KMS-11 (cell line): Measurements from ENCODE around the gene PVALEF.

Source experiments
- H2AFZ ChIP-seq: fragments of 200-600 bp; sonication (generic); 2 replicates; pipeline ENCODE4 v1.6.1; 2016; ENCODE audit warnings: antibody characterized with exemption, mixed run types, low read depth
- H3K27ac ChIP-seq: fragments of 200-600 bp; sonication (generic); 2 replicates; pipeline ENCODE4 v1.6.1; 2016; ENCODE audit warnings: mild to moderate bottlenecking, mixed run types
- H3K27me3 ChIP-seq: fragments of 200-600 bp; sonication (generic); 2 replicates; pipeline ENCODE4 v1.6.1; 2017; ENCODE audit warnings: mild to moderate bottlenecking, low read depth, mixed run types, moderate library complexity; ENCODE audit not compliant: insufficient read depth
- H3K36me3 ChIP-seq: fragments of 200-600 bp; sonication (generic); 2 replicates; pipeline ENCODE4 v1.6.1; 2017; ENCODE audit warnings: mild to moderate bottlenecking, mixed run types; ENCODE audit not compliant: insufficient read depth
- H3K4me1 ChIP-seq: fragments of 200-600 bp; sonication (generic); 2 replicates; pipeline ENCODE4 v1.6.1; 2016; ENCODE audit warnings: mild to moderate bottlenecking, low read depth, mixed run types; ENCODE audit not compliant: poor library complexity, severe bottlenecking
- H3K4me2 ChIP-seq: fragments of 200-600 bp; sonication (generic); 2 replicates; pipeline ENCODE4 v1.7.0; 2016; ENCODE audit warnings: mild to moderate bottlenecking, mixed run types
- H3K4me3 ChIP-seq: fragments of 200-600 bp; sonication (generic); IDR thresholded peaks from 2 replicates; pipeline ENCODE4 v1.6.1; 2017; ENCODE audit warnings: low read depth, low read length, mixed read lengths; ENCODE audit not compliant: insufficient read depth
- H3K79me2 ChIP-seq: fragments of 200-600 bp; sonication (generic); 2 replicates; pipeline ENCODE4 v1.6.1; 2016; ENCODE audit warnings: low read depth, mixed run types; ENCODE audit not compliant: insufficient read depth
- H3K9ac ChIP-seq: fragments of 200-600 bp; sonication (generic); 2 replicates; pipeline ENCODE4 v1.6.1; 2016; ENCODE audit warnings: mild to moderate bottlenecking, mixed run types
- H4K20me1 ChIP-seq: fragments of 200-600 bp; sonication (generic); 2 replicates; pipeline ENCODE4 v1.6.1; 2016; ENCODE audit warnings: mild to moderate bottlenecking, mixed run types; ENCODE audit not compliant: insufficient read depth
- TF ChIP-seq, protein P1 (sequence below): fragments of 200-600 bp; sonication (generic); conservative IDR thresholded peaks from 2 replicates; pipeline ENCODE4 v1.6.1; 2017; ENCODE audit warnings: low read depth, mild to moderate bottlenecking, antibody characterized with exemption, low read length, moderate library complexity, mixed read lengths

Gene PVALEF

DNA sequence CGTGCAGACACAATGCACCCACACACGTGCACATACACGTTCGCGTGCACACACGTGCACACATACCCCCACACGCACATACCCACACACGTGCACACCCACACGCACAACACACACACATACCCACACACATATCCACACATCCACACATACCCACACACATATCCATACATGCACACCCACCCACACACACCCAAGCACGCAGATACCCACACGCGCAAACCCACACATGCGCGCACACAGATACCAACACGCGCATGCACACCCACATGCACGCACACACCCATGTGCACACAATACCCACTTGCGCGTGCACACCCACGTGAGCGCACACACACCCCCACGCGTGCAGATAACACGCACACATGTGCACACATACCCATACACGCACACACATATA, 26.8 kb upstream of the PVALEF start:
- peaks cover 79% of the 10 kb centered on the region for H3K27me3 ChIP-seq
- peaks cover 6% of the 10 kb centered on the region for H3K4me1 ChIP-seq
- H3K79me2 ChIP-seq: no peaks in the 10 kb centered on the region
- H2AFZ ChIP-seq: no peak overlapping the region
- H3K4me3 ChIP-seq: no peak overlapping the region
- no peak overlapping the region for H3K9ac ChIP-seq
- TF ChIP-seq, protein P1, sequence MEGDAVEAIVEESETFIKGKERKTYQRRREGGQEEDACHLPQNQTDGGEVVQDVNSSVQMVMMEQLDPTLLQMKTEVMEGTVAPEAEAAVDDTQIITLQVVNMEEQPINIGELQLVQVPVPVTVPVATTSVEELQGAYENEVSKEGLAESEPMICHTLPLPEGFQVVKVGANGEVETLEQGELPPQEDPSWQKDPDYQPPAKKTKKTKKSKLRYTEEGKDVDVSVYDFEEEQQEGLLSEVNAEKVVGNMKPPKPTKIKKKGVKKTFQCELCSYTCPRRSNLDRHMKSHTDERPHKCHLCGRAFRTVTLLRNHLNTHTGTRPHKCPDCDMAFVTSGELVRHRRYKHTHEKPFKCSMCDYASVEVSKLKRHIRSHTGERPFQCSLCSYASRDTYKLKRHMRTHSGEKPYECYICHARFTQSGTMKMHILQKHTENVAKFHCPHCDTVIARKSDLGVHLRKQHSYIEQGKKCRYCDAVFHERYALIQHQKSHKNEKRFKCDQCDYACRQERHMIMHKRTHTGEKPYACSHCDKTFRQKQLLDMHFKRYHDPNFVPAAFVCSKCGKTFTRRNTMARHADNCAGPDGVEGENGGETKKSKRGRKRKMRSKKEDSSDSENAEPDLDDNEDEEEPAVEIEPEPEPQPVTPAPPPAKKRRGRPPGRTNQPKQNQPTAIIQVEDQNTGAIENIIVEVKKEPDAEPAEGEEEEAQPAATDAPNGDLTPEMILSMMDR: no peak
- H4K20me1 ChIP-seq: no peaks in the 10 kb centered on the region
- no peak overlapping the region for H3K27ac ChIP-seq
- H3K4me2 ChIP-seq: no peak overlapping the region
- H3K36me3 ChIP-seq: no peaks in the 10 kb centered on the region

DNA sequence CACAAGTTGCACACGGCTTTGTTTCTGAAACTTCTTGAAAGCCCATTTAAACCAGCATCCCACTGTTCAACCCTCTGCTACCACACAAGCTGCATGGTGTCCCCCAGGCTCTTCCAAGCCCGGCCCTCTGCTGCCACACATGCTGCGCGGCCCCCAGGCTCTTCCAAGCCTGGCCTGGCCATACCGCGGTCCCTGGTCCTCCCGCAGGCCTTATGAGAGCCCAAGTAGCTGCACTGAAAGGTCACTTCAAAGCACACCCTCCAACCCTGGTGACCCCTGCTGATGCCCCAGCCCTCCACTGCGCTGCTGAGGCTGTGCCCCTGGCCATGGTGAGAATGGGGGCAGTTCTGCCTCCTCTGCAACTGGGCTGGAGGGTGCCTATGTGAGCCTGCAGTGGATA, 25.9 kb upstream of the PVALEF start:
- Histone ChIP-seq H3K4me1 (peaks cover 6% of the 10 kb centered on the region), H4K20me1 (no peaks in the 10 kb centered on the region), H3K4me2 (no peak overlapping the region), H3K4me3 (no peak overlapping the region), H3K79me2 (no peaks in the 10 kb centered on the region), H3K27me3 (peaks cover 79% of the 10 kb centered on the region), H3K36me3 (no peaks in the 10 kb centered on the region), H2AFZ (no peak overlapping the region), H3K9ac (no peak overlapping the region), H3K27ac (no peak overlapping the region)
- TF ChIP-seq, protein P1: no peak

DNA sequence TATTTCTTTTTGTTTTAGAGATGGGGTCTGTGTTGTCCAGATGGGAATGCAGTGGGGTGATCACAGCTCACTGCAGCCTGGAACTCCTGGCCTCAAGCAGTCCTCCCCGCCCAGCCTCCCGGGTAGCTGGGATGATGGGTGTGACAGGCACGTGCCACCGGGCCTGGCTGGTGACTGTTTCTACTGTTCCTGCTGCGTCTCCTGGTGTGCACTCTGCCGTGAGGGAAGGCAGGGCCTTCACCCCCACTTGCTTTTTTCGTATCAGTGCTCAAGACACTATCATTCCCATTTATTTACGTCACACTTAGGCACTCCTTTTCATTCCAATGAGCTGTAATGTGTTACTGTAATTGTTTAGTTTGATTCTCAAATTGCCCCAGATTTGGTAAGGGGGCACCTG, 25.3 kb upstream of the PVALEF start:
- H3K4me2 ChIP-seq: no peak overlapping the region
- no peaks in the 10 kb centered on the region for H3K36me3 ChIP-seq
- no peak overlapping the region for H2AFZ ChIP-seq
- no peak overlapping the region for H3K27ac ChIP-seq
- no peaks in the 10 kb centered on the region for H3K79me2 ChIP-seq
- H3K27me3 ChIP-seq: peaks cover 79% of the 10 kb centered on the region
- H3K4me1 ChIP-seq: peaks cover 6% of the 10 kb centered on the region
- no peak overlapping the region for H3K4me3 ChIP-seq
- H3K9ac ChIP-seq: no peak overlapping the region
- TF ChIP-seq, protein P1: no peak
- H4K20me1 ChIP-seq: no peaks in the 10 kb centered on the region

DNA sequence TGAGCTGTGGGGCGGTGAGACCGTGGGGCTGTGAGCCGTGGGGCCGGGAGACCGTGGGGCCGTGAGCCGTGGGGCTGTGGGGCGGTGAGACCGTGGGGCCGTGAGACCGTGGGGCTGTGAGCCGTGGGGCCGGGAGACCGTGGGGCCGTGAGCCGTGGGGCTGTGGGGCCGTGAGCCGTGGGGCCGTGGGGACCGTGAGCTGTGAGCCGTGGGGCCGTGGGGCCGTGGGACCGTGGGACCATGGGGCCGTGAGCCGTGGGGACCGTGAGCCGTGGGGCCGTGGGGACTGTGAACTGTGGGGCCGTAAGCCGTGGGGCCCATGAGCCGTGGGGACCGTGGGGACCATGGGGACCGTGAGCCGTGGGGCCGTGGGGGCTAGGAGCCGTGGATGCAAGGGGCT, 24.6 kb upstream of the PVALEF start:
- H3K9ac ChIP-seq: no peak overlapping the region
- H3K79me2 ChIP-seq: no peaks in the 10 kb centered on the region
- no peak overlapping the region for H2AFZ ChIP-seq
- no peak overlapping the region for H3K27ac ChIP-seq
- no peak overlapping the region for H3K4me3 ChIP-seq
- no peak overlapping the region for H3K4me2 ChIP-seq
- H4K20me1 ChIP-seq: no peaks in the 10 kb centered on the region
- H3K27me3 ChIP-seq: peaks cover 79% of the 10 kb centered on the region
- TF ChIP-seq, protein P1: no peak
- no peaks in the 10 kb centered on the region for H3K36me3 ChIP-seq
- peaks cover 6% of the 10 kb centered on the region for H3K4me1 ChIP-seq
